ENCODE results near the gene LOXL4. TPM values are rescaled to one million over a fixed set of nuclear protein-coding genes. Genes with fewer than 3 reads are reported as not detected.

Gene LOXL4
- total RNA-seq, 1 experiment from 2014 or later, result 0.13 TPM

- Histone ChIP-seq H3K23me2 (ENCODE audit: insufficient read length, low read depth, low read length, poor library complexity, severe bottlenecking) (no peaks in the 10 kb centered on the region), H3K4me2 (ENCODE audit: insufficient read depth, insufficient read length, low read length) (no peak overlapping the region), H3K23ac (ENCODE audit: insufficient read length, low read depth, low read length) (no peak overlapping the region), H3K9ac (ENCODE audit: extremely low read depth, insufficient read length, low read length) (no peak overlapping the region), H3K27me3 (ENCODE audit: insufficient read depth, low read length) (no peaks in the 10 kb centered on the region), H2BK20ac (ENCODE audit: low read depth, low read length, poor library complexity, severe bottlenecking) (no peak overlapping the region), H3K18ac (ENCODE audit: insufficient read length, low read depth, low read length) (no peak overlapping the region), H3K4ac (ENCODE audit: low read depth, low read length) (no peak overlapping the region), H3K79me2 (ENCODE audit: insufficient read depth, low read length) (no peaks in the 10 kb centered on the region), H3K4me1 (ENCODE audit: insufficient read depth, low read length) (no peaks in the 10 kb centered on the region), H2AK5ac (ENCODE audit: insufficient read length, low read length) (no peak overlapping the region), H4K8ac (replicated peaks; ENCODE audit: insufficient read length, low read depth, low read length) (no peak overlapping the region), H2BK120ac (ENCODE audit: low read depth, low read length, poor library complexity, severe bottlenecking) (no peak overlapping the region), H2BK5ac (ENCODE audit: insufficient read length, low read length) (no peak overlapping the region), H3T11ph (ENCODE audit: low read length) (no peak overlapping the region), H2AFZ (ENCODE audit: low read length) (no peak overlapping the region), H3K27ac (ENCODE audit: insufficient read length, low read depth, low read length) (no peak overlapping the region), H4K91ac (ENCODE audit: insufficient read length, low read depth, low read length) (no peak overlapping the region), H2BK15ac (ENCODE audit: low read depth, low read length) (no peak overlapping the region), H4K5ac (ENCODE audit: insufficient read length, low read depth, low read length) (no peak overlapping the region), H3K79me1 (ENCODE audit: insufficient read depth, low read depth, low read length, poor library complexity, severe bottlenecking) (no peaks in the 10 kb centered on the region), H2BK12ac (ENCODE audit: insufficient read length, low read depth, low read length) (no peak overlapping the region), H3K56ac (ENCODE audit: insufficient read length, low read depth, low read length) (no peak overlapping the region), H3K9me3 (ENCODE audit: control insufficient read depth, low read depth, low read length) (no peaks in the 10 kb centered on the region), H4K20me1 (ENCODE audit: control insufficient read depth, insufficient read depth, insufficient read length) (no peaks in the 10 kb centered on the region), H3K14ac (ENCODE audit: insufficient read depth, low read length) (no peak overlapping the region)
- TF ChIP-seq, protein P1, sequence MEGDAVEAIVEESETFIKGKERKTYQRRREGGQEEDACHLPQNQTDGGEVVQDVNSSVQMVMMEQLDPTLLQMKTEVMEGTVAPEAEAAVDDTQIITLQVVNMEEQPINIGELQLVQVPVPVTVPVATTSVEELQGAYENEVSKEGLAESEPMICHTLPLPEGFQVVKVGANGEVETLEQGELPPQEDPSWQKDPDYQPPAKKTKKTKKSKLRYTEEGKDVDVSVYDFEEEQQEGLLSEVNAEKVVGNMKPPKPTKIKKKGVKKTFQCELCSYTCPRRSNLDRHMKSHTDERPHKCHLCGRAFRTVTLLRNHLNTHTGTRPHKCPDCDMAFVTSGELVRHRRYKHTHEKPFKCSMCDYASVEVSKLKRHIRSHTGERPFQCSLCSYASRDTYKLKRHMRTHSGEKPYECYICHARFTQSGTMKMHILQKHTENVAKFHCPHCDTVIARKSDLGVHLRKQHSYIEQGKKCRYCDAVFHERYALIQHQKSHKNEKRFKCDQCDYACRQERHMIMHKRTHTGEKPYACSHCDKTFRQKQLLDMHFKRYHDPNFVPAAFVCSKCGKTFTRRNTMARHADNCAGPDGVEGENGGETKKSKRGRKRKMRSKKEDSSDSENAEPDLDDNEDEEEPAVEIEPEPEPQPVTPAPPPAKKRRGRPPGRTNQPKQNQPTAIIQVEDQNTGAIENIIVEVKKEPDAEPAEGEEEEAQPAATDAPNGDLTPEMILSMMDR (conservative IDR thresholded peaks at IDR 0.05), result no peak
- H3K27me3 Mint-ChIP-seq (ENCODE audit: low read depth), result no peaks in the 10 kb centered on the region
- no peaks in the 10 kb centered on the region for H3K9me3 Mint-ChIP-seq
- peaks cover 10 to 16% of the 10 kb centered on the region in 2 experiments for H3K4me1 Mint-ChIP-seq
- DNase-seq, result no peak
- WGBS (ENCODE audit: extremely low coverage, insufficient read length, low lambda C conversion rate), result no CpG with 5 or more reads among the region's 17 CpGs
- H3K27ac Mint-ChIP-seq, result no peak overlapping the region
- no peak overlapping the region for H3K4me3 Mint-ChIP-seq
- H3K36me3 Mint-ChIP-seq (ENCODE audit: insufficient read depth in 1 of 3, low read depth in 3 of 3), result peaks cover 0 to 4% (median 0%) of the 10 kb centered on the region in 3 experiments; a peak in 1 of 7 replicates
Measured at GRCh38 chr10:98253499-98253898, 14.5 kb downstream of the LOXL4 start.

All from H9 (cell line).